ENCODE data around the gene ANKRD44. TPM values are rescaled to one million over a fixed set of nuclear protein-coding genes. Genes with fewer than 3 reads are reported as not detected.
A peak's percentile ranks its signal among the peaks of the same experiment; 100 is the strongest.

The ANKRD44 gene
- total RNA-seq, 1 donor from 2014 or later, result 40.6 TPM

DNA sequence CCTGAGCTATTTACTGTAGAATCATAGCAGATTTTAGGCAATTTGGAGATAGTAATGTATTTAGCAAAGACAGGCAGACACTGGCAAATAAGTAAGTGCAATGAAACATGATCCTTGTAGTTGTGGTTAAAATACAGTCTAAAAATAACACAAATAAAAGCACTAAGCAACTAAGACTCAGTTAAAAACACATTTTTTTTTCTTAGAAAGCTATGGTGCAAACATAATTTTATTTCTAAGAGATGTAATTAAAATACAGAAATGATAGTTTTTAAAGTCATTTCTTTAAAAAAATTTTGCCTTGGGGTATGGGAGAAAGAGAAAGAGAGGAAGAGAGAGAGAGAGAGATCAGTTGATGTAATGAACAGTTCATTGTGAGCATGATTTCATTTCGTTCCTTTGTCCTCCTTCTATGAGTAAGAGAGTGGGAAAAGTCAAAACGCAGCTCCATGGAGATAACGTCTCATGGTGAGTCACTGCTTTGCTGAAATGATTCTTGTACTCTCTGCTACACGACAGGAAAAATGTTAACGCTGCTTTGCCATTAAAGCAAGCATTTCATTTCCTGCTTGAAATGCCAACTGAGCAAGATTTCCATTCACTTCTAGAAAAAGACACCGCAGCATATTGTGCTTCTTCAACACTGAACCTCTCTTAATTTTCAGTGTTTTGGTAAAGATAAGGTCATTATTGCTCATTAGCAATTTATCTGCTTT, 322.8 kb downstream of the ANKRD44 start:
- peak; percentile 35 for DNase-seq (ENCODE audit: low spot score)

DNA sequence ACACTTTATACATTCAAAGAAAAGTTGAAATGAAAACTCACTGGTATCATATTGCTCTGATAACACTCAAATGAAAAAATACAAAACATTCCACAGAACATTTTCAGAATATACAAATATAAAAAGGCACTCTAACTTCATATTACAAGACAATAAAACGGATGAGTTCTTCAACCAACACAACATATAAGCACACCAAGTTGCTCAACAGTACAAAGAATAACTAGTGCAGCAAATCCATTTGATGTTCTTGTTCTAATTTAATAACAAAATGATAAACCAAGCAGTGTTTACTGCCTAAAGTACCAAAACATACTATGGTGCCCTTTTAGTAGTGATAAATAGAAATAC, 323.3 kb downstream of the ANKRD44 start:
- DNase-seq (ENCODE audit: low spot score), result no peak

DNA sequence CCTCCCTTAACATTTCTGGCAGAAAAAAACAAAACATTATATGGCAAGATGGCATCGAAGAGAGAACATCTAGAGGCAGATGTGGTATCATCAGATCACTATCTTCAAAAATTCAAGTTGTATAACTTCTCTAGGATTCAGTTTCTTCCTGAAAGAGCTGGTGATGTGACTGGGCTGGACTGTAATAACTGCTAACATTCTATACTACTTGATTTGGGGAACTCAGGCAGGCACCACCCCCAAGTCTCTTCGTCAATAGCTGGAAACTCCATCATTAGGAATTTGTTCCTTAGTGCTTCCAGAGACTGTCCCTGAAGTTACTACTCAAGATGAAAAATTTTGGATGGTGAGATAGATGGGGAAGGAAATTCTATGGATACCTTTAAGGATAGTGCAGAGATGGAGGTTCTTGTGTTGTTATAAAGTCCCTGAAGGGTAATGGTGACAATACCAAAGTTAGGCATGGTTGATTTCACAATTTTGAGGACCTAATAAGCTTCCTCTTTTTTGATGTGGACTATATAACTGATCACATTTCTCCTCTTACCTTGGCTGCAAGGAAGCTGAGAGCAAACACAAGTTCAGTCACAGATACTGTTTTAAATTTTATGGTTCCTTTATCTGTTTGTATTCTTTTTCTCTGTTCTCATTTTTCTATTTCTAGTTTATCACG, 324.9 kb downstream of the ANKRD44 start:
- DNase-seq (ENCODE audit: low spot score), result no peak

DNA sequence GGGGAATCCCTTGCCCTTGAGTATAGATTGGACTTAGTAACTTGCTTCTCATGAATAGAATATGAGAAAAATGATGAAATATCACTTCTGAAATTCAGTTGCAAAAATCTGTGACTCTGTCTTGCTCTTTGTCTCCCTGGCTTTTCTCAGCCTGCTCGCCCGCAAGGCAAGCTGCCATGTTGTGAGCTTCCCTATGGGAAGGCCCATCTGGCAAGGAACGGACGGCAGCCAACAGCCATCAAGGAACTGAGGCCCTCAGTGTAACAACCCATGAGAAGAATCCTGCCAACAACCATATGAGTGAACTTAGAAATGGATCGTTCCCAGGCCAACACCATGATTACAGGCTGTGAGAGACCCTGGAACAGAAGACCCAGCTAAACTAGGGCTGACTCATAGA, 325.7 kb downstream of the ANKRD44 start:
- DNase-seq (ENCODE audit: low spot score), result no peak

DNA sequence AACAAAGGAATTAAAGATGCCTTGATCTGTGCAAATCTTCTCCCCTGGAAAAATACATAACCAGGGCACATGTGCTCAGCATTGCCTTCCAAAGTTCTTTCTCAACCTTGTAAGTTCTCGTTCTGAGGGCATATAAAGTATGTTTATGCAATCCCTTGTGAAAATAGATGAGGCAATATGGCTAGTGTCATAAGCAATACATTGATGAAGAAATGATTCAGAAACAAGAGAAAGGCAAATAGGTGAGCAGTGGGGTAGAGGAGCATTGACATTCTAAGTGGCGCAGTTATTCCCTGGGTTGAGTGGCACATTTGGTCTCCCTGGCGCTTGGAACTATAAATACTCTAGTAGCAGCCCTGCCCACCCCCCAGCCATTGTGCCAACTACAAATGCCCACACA, 326.6 kb downstream of the ANKRD44 start:
- no peak for DNase-seq (ENCODE audit: low spot score)

DNA sequence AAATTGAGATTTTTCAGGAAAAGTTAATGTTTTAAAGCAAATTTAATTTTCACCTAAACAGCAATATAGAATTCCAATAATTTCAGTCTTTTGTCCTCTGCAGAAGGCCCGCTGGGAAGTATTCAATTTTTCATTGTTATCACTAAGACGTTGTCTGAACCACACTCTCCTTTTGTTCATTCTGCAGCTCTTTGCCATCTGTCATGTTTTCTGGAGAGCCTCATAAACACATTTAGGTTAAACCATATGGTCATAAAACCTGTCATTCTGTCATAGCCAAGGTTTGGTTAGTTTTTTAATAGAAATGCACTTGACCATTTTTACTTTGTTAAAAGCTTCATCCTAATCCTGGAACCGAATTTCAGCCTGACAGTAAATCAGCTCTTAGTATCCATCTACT, 330.1 kb downstream of the ANKRD44 start:
- DNase-seq (ENCODE audit: low spot score), result no peak

DNA sequence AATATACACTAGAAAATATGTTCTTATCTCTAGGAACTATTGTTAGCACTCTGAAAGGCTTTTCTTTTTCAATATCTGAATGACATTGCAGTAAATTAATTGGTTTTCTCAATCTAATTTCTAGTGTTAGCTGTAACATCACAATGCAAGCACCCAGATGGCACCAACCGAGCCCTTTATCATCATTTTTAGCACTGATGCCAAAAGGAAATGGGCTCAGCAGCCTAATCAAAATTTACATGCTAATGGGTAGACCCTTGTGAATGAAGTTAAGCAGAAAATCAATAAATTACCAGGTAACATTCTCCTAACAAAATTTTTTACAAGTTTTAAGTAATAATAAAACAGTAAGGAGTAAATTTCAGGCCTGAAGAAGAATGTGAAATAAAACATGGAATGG, 330.6 kb downstream of the ANKRD44 start:
- DNase-seq (ENCODE audit: low spot score), result no peak

DNA sequence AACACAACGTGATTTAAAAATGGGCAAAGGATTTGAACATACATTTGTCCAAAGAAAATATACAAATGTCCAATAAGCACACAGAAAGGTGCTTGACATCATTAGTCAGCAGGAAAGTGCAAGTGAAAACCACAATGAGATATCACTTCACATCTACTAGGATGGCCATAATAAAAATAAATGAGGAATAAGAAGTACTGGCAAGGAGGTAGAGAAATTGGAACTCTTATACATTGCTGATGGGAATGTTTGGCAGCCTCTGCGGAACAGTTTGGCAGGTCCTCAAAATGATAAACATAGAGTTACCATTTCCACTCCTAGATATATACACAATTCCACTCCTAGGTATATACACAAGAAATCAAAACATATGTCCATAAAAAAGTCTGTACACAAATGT, 333.1 kb downstream of the ANKRD44 start:
- DNase-seq (ENCODE audit: low spot score), result no peak

DNA sequence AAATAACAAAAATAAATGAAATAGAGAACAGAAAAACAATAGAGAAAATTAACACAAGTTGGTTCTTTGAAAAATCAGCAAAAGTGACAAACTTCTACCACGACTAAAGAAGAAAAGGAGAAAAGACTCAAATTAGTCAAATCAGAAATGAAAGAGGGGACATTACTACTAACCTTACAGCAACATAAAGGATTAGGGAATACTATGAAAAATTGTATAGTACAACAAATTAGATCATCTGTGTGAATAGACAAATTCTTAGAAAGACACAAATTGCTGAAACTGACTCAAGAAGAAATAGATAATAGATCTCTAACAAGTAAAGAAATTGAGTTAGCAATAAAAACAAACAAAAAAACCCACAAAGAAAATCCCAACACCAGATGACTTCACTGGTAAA, 335.6 kb downstream of the ANKRD44 start:
- DNase-seq (ENCODE audit: low spot score), result no peak

DNA sequence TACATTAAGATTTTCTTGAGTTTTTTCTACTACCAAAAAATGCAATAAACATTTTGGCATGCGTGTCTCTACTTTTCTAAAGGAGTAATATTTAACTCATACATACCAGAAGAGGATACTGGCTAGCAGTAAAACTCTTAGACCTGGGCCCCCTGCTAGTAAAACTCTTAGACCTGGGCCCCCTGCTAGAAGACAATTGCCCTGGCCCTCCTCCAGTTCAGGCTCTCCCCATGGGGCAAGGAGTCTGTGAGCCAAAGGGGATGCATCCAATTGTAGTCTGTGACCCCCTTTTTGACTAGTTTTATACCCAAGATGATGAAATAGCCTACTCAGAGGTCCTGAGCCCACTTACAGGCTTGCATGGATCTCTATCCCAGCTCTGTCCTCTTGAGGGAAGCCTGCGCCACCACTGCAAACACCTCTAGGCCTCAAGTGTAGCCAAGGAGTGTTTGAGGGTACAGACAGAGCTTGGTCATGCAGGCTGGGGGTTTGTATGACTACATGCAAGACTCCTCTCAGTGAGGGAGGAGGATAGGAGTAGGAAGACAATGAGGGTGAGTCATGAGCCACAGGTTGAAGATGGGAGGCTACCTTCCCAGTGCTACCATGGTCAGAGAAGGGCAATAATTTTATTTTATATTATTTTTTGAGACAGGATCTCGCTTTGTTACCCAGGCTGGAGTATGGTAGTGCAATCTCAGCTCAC, 338.9 kb downstream of the ANKRD44 start:
- DNase-seq (ENCODE audit: low spot score), result no peak

DNA sequence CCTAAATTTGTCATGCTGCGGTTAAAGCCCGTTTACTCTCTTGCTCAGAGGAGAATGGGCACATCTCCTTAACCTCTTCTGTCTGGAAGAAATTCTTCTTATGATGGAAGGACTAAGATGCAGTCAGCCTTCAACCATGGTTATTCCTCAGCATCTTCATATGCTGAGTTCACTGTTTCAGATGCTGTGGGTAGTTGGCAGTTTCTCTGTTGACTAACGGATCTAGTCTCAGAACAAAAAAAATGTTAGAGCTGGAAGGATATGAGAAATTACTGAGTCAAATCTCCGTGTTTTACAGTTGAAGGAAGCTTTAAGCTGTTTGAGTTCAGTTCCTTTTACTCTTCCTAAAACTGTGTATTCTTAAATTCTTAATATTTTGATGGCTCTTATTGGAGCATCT, 340.5 kb downstream of the ANKRD44 start:
- no peak for DNase-seq (ENCODE audit: low spot score)

DNA sequence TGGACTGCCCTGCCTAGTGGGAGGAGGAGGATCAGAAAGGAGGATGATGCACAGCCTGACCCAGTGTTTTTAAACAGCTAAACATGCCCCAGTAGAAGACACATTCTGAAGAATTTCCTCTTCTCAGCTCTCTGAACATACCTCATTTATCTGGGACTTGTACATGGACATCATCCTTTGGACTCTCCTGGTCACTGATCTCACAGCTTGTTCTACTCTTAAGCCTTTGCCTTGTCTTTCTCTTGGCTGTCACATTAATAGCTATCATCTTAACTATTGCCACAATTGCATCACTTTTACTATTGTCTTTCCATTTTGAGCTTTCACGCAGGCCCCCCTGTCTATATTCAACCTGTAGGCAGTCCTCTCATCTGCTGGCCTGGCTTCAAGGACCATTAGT, 342.1 kb downstream of the ANKRD44 start:
- no peak for DNase-seq (ENCODE audit: low spot score)

DNA sequence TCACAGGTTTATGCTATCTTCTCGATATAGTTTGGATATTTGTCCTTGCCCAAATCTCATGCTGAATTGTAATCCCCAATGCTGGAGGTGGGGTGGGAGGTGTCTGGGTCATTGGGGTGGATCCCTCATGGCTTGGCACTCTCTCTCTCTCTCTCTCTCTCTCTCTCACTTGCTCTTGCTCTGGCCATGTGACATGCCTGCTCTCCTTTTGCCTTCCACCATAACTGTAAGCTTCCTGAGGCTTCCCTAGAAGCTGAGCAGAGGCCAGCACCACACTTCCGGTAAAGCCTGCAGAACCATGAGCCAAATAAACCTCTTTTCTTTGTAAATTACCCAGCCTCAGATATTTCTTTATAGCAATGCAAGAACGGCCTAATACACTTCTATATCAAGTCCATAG, 342.8 kb downstream of the ANKRD44 start:
- DNase-seq (ENCODE audit: low spot score), result no peak

DNA sequence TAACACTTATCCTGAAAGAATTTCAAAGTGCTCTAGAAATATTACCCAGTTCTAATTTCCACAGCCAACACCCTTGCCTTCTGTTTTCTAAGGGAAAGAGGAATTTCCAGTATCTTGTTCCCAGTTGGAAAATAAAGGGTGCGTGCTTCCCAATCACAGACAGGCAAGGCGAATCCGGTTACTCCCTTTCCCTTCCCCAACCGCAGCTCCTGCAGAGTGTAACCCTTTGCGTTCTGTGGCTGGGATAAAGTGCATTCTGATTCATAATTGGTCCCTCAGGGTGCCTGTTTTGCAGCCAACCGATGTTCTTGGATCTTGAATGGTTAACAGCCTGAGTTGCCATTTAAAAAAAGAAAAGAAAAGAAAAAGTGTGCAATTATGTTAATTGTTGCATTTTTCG, 343.5 kb downstream of the ANKRD44 start:
- DNase-seq (ENCODE audit: low spot score), result no peak

DNA sequence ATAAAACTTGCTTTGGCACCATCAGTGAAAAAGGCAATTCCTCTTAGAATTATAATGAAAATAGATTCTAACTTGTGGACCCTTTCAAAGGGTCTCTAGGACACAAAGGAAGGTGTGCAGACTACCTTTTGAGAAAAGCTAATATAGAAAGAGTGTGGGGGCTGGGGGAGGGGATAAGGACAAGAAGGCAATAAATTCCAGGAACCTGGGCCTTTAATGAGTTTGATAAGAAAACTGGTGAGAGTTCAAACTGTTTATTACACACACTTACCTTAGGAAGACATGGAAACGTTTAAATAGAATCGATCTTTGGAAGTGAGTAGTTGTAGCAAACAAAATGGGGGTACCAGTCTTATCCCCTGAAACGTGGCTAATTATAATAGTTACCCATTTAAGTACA, 344.5 kb downstream of the ANKRD44 start:
- DNase-seq (ENCODE audit: low spot score), result no peak

DNA sequence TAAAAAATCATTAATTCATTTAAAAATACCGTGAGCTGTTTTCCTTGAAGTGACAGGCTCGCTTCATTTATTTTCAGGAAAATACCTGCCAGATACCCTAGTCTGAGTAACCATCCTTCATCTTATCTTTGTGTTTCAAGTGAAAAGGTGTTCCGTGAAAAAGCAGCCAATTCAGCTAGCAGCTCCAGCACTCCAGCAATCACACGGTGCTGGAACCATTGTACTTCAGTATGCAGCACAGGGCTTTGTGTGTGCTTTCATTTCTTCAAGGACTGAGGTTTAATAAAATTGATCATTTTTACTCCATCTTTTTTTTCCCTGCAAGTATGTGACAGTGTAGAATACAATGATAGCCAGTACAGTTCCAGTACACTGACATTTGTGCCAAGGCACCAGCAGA, 344.9 kb downstream of the ANKRD44 start:
- DNase-seq (ENCODE audit: low spot score), result no peak

DNA sequence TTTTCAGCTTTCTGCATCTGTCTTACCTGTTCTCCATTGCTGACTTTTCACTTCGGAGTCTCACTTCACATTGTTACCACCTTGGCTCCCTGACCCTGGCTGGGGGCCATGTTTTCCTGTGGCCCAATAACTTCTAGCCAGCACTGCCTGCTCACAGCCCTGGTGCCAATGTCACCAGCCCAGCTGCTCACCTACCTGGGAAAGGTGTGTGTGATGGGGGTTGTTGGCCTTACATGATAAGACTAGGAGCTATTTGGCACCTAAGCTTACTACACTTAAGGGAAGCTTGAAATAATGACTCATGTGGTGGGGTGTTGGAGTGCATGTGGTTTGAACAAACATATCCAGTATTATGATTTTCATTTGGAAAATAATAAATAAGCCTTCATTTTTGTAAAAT, 346.6 kb downstream of the ANKRD44 start:
- DNase-seq (ENCODE audit: low spot score), result no peak

DNA sequence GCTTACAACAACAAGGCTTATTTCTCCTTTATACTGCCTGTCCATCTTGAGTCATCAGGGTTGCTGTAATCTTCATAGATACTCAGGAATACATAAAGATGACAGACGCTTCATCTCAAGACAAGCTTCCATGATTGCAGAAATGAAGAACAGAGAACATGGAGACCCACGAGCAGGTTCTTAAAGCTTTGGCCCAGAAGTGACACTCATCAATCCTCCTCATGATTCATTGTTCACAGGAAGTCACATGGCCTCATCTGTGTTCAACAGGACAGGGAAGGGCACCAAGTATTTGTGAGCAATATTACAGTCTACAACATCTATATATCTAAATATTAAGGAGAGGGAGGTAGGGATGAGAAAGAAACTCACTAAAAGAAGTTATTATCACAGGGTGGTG, 347.5 kb downstream of the ANKRD44 start:
- no peak for DNase-seq (ENCODE audit: low spot score)

DNA sequence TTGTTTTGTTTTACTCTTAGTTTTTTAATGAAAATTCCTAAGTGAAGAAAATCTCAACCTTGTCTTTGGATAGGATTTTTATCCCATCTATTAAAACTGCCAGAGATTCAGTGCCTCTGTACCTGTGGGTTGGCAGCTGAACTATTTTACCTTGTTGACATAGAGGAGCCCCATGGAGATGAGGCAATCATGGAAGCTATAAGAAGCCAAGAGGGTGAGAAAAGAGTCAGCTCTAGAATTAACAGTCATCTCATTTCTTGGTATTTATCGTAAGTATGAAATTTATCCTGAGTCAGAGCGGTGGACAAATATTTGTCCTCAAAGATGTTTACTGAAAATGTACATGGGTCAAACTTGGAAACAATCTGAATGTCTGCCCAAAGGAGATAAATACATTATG, 348.3 kb downstream of the ANKRD44 start:
- DNase-seq (ENCODE audit: low spot score), result no peak

DNA sequence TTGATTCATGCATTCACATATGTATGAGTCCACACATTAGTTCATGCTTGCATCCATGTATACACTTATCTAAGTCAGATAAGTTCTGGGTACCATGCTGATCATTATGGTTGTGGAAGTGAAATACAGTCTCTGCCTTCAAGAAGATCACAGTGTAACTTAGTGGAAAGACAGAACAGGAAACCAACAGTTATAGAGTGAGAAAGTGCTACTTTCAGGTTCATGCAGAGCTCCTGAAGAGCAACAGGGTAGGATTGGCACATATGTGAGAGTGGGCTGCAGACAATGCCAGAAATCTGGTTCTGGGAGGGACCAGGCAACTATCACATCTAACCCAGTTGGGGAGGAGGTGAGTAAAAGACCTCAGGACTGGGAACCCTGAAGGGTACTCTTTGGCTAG, 348.7 kb downstream of the ANKRD44 start:
- no peak for DNase-seq (ENCODE audit: low spot score)

DNA sequence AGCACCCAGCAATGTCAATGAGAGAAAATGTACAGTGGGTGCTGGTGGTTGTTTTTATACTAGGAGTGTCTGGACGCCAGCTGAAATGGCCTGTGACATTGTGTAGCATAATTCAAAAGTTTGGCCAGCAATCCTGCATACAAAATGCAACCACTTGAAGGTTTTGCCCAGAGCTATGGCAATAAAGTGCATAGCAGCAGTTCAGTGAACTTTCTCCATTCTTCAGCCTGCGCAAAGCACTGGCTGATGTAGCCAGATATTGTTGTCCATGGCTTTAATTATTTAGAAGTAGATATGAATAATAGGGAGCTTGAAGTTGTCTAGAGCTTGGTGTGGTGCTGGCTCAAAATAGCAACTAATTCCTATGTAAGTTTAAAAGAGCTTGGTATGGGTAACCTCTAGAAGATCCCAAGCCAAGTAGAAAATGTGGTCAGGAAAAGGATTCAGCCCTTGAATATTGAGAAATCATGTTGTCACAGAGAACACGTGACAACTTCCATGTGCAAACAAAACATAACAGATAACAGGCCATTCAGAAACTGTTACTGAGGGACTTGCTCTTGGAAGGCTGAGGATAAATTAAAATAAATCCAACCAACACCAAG, 350.7 kb downstream of the ANKRD44 start:
- no peak for DNase-seq (ENCODE audit: low spot score)

DNA sequence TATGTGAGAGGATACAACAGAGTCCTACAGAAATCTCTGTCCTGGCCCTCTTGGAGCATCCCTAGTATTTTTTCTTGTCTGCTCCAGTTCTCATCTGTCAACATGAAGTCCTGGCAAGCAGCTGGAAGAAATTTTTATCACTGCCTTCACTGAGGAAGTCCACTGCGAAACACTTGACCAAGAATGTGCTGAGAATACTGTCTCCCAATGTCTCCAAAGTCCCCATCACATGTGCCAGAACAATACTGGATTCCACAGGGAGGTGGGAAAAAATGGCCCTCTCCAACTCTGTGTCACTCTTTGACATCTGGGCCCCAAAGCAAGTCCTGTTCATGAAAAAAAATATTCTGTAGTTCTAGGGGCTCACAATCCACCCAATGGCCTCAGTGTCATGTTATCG, 351.3 kb downstream of the ANKRD44 start:
- no peak for DNase-seq (ENCODE audit: low spot score)
